Nephron progenitor cell (in vitro differentiated cells): ENCODE results near the gene XPNPEP3.
"Not testable (repeated sequence)": the region's sequence is repeated elsewhere in the genome, so short reads cannot be mapped to it uniquely, and the experiment has no call there.

ENCODE experiments used
- DNase-seq: peaks from one replicate; pipeline ENCODE4 v3.0.0; 2021
- H3K27ac Mint-ChIP-seq: 2 replicates; pipeline ENCODE4 v1.8.0; 2021; ENCODE audit warnings: mild to moderate bottlenecking, moderate library complexity, mixed read lengths
- H3K27me3 Mint-ChIP-seq: 2 replicates; pipeline ENCODE4 v1.8.0; 2021; ENCODE audit warnings: mild to moderate bottlenecking, low read depth, mixed read lengths; ENCODE audit not compliant: poor library complexity
- H3K36me3 Mint-ChIP-seq: 2 replicates; pipeline ENCODE4 v1.8.0; 2021; ENCODE audit warnings: low read depth, mixed read lengths
- H3K4me1 Mint-ChIP-seq: 2 replicates; pipeline ENCODE4 v1.8.0; 2021; ENCODE audit warnings: mixed read lengths
- H3K4me3 Mint-ChIP-seq: 2 replicates; pipeline ENCODE4 v1.8.0; 2021; ENCODE audit warnings: mild to moderate bottlenecking, moderate library complexity, mixed read lengths
- H3K9me3 Mint-ChIP-seq: 2 replicates; pipeline ENCODE4 v1.8.0; 2021; ENCODE audit warnings: mild to moderate bottlenecking, moderate library complexity, mixed read lengths
- CTCF ChIP-seq: fragments of 200-600 bp; sonication (generic); IDR thresholded peaks from 2 replicates; pipeline ENCODE4 v1.5.0; 2021; ENCODE audit warnings: antibody characterized with exemption

Gene XPNPEP3

DNA sequence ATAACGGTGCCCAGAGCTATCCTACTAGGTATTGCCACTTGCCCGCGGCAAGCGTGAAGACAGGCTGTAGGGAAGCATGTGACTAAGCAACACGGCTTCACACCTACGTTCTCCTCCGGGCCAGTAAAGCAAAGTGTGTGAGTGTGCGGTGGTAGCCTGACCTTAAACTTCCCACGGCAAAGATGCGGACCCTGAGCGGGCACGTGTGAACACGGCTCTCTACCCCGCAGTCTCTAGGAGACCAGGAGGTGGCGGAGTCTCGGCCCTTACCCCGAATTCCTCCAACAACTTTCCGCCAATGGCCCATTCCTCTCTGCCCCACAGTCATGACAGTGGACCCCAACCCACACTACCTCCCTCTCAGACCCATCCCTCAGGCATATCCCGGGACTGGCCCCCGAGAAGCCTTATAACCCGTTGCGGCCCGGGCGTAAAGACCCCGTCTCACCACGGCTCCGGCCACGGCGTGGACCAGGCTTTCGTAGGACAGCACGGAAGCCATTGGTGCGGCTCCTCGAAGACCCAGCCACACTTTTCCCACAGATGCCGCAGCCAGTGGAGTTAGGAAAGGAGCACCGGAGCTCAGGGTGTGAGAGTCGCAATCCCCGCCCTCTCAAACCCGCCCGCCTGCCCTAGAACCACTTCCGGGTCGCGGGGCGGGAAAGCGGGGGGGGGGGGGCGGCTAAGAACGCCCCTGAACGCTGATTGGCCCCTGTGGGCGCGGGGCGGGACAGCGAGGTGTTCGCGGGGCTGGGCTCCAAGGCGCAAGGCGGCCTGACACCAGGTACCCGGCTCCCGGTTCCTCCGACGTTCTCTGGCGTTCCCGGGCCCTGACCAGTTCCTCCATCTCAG, 38.0 kb upstream of the XPNPEP3 start, which contains the start of gene SLC25A17:
Gene SLC25A17, minus strand, starts transcription at position 600 of the 852 bp plus-strand sequence. Its CDS starts 98 bp downstream, at position 502.
- peaks cover 37% of the 10 kb centered on the region for H3K36me3 Mint-ChIP-seq
- peaks cover 36% of the 10 kb centered on the region for H3K4me1 Mint-ChIP-seq

DNA sequence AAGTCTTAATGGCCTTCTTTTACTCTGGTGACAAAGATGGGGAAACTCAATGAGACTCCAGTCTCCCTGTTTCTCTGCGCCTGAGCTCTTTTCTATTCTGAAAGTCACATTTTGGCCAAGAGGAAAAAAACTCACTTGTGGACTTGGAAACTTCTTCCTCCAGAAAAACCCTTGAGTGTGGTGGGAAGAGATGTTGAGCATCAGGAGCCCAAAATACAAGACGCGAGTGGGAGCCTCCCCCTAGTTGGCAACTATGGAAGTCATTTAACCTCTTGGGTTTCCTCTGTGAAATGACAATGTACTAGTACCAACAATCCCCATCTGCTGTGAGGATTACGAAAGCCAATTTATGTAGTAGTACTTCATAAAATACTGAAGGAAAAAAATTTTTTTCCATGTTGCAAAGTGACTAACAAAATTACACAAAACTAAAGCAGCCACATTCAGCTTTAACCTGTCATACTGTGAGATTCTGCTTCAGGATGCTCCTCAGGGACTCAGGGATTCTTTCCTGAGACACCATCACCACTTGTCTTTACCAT, 37.3 kb upstream of the XPNPEP3 start:
- Mint-ChIP-seq H3K27ac (no peak overlapping the region), H3K27me3 (no peaks in the 10 kb centered on the region), H3K4me1 (peaks cover 33% of the 10 kb centered on the region), H3K4me3 (peak overlapping the region; percentile 81), H3K36me3 (peaks cover 31% of the 10 kb centered on the region), H3K9me3 (no peaks in the 10 kb centered on the region)
- no peak for DNase-seq
- no peak for TF ChIP-seq CTCF

More for the DNA sequence above, 38.0 kb upstream of the XPNPEP3 start, which contains the start of gene SLC25A17:
- Mint-ChIP-seq H3K9me3 (no peaks in the 10 kb centered on the region), H3K27ac (peak within 1 kb of the TSS; percentile 98), H3K4me3 (peak within 1 kb of the TSS; percentile 98), H3K27me3 (no peaks in the 10 kb centered on the region)
- TF ChIP-seq CTCF = peak; percentile 12
- DNase-seq = peak; percentile 88

- Mint-ChIP-seq H3K27me3 (no peaks in the 10 kb centered on the region), H3K4me1 (peaks cover 16% of the 10 kb centered on the region), H3K9me3 (no peaks in the 10 kb centered on the region), H3K36me3 (peaks cover 38% of the 10 kb centered on the region), H3K27ac (no peak overlapping the region), H3K4me3 (no peak overlapping the region)
- DNase-seq = no peak
- TF ChIP-seq CTCF = no peak
These were observed 33.5 kb upstream of the XPNPEP3 start for GRCh38 chr22:40823426-40823825.

- H3K36me3 Mint-ChIP-seq = peaks cover 60% of the 10 kb centered on the region
- not testable (repeated sequence) for H3K27ac Mint-ChIP-seq, H3K4me3 Mint-ChIP-seq, H3K9me3 Mint-ChIP-seq, DNase-seq, H3K27me3 Mint-ChIP-seq, H3K4me1 Mint-ChIP-seq
These were observed 30.7 kb upstream of the XPNPEP3 start for GRCh38 chr22:40826292-40826691.

- H3K4me1 Mint-ChIP-seq = no peaks in the 10 kb centered on the region
- no peak for DNase-seq
- peaks cover 63% of the 10 kb centered on the region for H3K36me3 Mint-ChIP-seq
- no peaks in the 10 kb centered on the region for H3K27me3 Mint-ChIP-seq
- no peaks in the 10 kb centered on the region for H3K9me3 Mint-ChIP-seq
- H3K27ac Mint-ChIP-seq = peak overlapping the region; percentile 16
- no peak overlapping the region for H3K4me3 Mint-ChIP-seq
- TF ChIP-seq CTCF = no peak
These were observed 29.8 kb upstream of the XPNPEP3 start for GRCh38 chr22:40826984-40827741.

GRCh38 chr22:40829131-40829530, 27.8 kb upstream of the XPNPEP3 start:
- TF ChIP-seq CTCF = no peak
- H3K27ac Mint-ChIP-seq = no peak overlapping the region
- peaks cover 64% of the 10 kb centered on the region for H3K36me3 Mint-ChIP-seq
- no peaks in the 10 kb centered on the region for H3K27me3 Mint-ChIP-seq
- no peak for DNase-seq
- H3K4me1 Mint-ChIP-seq = no peaks in the 10 kb centered on the region
- H3K9me3 Mint-ChIP-seq = no peaks in the 10 kb centered on the region
- H3K4me3 Mint-ChIP-seq = no peak overlapping the region
